Colonic mucosa (tissue), 4 donors: Measurements from ENCODE around the gene TRPC4. TPM values are rescaled to one million over a fixed set of nuclear protein-coding genes. Genes with fewer than 3 reads are reported as not detected.
A peak's percentile ranks its signal among the peaks of the same experiment; 100 is the strongest.

Experiments
- DNase-seq: peaks from one replicate; pipeline ENCODE4 v3.0.0-alpha.2; 2020
- H3K27ac ChIP-seq: fragments of 200-600 bp; one replicate; pipeline ENCODE4 v1.8.0; 2021
- H3K27me3 ChIP-seq: fragments of 200-600 bp; one replicate; pipeline ENCODE4 v1.8.0; 2021
- H3K36me3 ChIP-seq: fragments of 200-600 bp; one replicate; pipeline ENCODE4 v1.8.0; 2021
- H3K4me1 ChIP-seq: fragments of 200-600 bp; one replicate; pipeline ENCODE4 v1.8.0; 2021; ENCODE audit warnings: mild to moderate bottlenecking
- H3K4me3 ChIP-seq: fragments of 200-600 bp; one replicate; pipeline ENCODE4 v1.8.0; 2021
- H3K9ac ChIP-seq, 2 donors: one replicate each; pipeline ENCODE4 v1.7.0; 2013; ENCODE audit warnings: control low read depth in 2 of 2, low read depth in 2 of 2, low read length in 2 of 2
- H3K9me3 ChIP-seq: fragments of 200-600 bp; one replicate; pipeline ENCODE4 v1.8.0; 2021
- intact Hi-C: fragments of 100-400 bp; cut with DNase I; formaldehyde crosslinking; loops from one replicate; pipeline ENCODE4 v1.14.1; 2022
- total RNA-seq, 2 donors: library from RNA; stranded (reverse); fragmentation: NEBNext Ultra II Directional in 1 of 2; extraction: Animal tissue kit (Norgen Biotek cat#: 25700) in 1 of 2; gene quantifications; one replicate each; pipeline ENCODE4 v1.2.1, GENCODE V29; 2021
- TF ChIP-seq, protein P1 (sequence below): fragments of 200-600 bp; IDR thresholded peaks from one replicate; pipeline ENCODE4 v1.8.0; 2022; ENCODE audit warnings: antibody characterized with exemption, mild to moderate bottlenecking
- donor health status: healthy.
- donor health status: DM: no; HTN: no; CAD: no.
- donor health status: DM: no; HTN: no; CAD: no.

TRPC4 gene
- total RNA-seq, 2 donors from 2014 or later: 0.66 TPM; not detected in 1

GRCh38 chr13:37615276-37615675 lies 254.3 kb downstream of the TRPC4 start:
- Histone ChIP-seq H3K27ac (no peak overlapping the region), H3K36me3 (no peaks in the 10 kb centered on the region), H3K4me3 (no peak overlapping the region), H3K4me1 (no peaks in the 10 kb centered on the region), H3K9me3 (no peaks in the 10 kb centered on the region), H3K9ac (no peak overlapping the region), H3K27me3 (no peaks in the 10 kb centered on the region)
- intact Hi-C loops: no loop called here
- TF ChIP-seq, protein P1, sequence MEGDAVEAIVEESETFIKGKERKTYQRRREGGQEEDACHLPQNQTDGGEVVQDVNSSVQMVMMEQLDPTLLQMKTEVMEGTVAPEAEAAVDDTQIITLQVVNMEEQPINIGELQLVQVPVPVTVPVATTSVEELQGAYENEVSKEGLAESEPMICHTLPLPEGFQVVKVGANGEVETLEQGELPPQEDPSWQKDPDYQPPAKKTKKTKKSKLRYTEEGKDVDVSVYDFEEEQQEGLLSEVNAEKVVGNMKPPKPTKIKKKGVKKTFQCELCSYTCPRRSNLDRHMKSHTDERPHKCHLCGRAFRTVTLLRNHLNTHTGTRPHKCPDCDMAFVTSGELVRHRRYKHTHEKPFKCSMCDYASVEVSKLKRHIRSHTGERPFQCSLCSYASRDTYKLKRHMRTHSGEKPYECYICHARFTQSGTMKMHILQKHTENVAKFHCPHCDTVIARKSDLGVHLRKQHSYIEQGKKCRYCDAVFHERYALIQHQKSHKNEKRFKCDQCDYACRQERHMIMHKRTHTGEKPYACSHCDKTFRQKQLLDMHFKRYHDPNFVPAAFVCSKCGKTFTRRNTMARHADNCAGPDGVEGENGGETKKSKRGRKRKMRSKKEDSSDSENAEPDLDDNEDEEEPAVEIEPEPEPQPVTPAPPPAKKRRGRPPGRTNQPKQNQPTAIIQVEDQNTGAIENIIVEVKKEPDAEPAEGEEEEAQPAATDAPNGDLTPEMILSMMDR: no peak
- no peak for DNase-seq

DNA sequence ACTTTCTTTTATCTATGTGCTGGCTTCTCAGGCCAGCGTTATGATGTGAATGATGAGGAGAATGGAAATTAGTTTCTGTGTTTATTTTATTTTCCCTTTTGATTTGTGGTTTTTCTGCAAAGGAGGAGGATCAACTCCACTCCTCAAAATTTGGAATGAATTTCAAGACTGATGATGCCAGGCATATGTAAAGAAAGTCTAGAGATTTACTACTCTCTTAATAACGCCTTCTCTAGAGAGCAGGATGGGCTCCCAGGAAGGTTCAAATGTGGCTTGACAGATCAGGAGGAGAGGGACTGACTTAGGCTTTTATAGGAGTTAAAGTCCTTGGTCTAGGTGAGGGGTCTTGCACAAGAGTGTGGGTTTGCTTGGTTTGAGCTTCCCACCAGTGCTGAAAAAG lies 255.9 kb downstream of the TRPC4 start:
- intact Hi-C loops: no loop called here
- H3K36me3 ChIP-seq: no peaks in the 10 kb centered on the region
- no peak for DNase-seq
- no peak overlapping the region for H3K27ac ChIP-seq
- H3K4me3 ChIP-seq: no peak overlapping the region
- H3K9me3 ChIP-seq: no peaks in the 10 kb centered on the region
- H3K9ac ChIP-seq: no peak overlapping the region
- TF ChIP-seq, protein P1: no peak
- no peaks in the 10 kb centered on the region for H3K4me1 ChIP-seq
- H3K27me3 ChIP-seq: no peaks in the 10 kb centered on the region

DNA sequence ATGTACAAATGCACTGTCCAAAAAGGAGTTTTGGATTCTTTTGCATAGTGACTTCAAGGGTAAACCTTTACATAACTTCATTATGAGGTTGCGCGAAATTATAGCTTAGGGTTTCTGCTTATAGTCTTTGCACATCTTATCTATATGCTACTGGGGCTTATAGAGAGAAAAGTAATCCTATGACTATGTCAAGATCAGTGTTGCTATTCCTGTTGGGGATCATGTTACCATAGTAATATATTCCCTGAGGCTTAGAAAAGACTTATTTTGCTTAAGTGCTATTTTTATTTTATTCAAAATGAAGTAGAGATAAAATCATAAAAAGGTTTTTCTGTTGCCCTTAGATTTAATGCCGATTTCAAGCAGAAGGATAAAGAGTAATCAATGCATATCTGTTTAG lies 256.3 kb downstream of the TRPC4 start:
- no peaks in the 10 kb centered on the region for H3K27me3 ChIP-seq
- intact Hi-C loops: no loop called here
- DNase-seq: no peak
- H3K27ac ChIP-seq: no peak overlapping the region
- H3K36me3 ChIP-seq: no peaks in the 10 kb centered on the region
- no peak overlapping the region for H3K9ac ChIP-seq
- H3K9me3 ChIP-seq: no peaks in the 10 kb centered on the region
- no peaks in the 10 kb centered on the region for H3K4me1 ChIP-seq
- TF ChIP-seq, protein P1: no peak
- no peak overlapping the region for H3K4me3 ChIP-seq

DNA sequence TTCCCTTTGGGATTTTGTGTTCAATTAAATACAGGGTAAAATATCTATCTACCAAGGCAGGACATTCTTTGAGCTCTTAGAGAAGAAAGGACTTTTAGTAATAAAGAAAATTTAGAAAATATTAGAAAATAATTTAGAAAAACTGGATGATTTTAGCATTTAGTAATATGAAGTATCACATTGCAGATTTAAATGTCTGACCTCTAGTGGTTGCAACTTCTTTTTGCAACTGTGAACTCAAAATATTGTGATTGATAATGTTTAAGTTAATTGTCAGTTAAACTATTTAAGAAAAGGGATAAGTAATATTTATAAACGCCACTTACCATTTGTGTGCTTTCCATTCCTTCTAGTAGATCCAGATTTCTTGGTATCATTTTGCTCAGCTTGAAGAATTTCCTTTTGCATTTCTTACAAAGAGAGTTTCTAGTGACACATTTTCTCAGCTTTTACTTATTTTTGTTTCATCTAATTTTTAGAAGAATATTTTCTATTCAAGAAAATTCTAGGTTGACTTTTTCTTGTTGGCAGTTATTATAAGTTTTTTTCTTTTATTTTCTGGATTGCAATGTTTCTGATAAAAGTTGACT lies 260.7 kb downstream of the TRPC4 start:
- Histone ChIP-seq H3K4me1 (no peaks in the 10 kb centered on the region), H3K27ac (no peak overlapping the region), H3K9ac (no peak overlapping the region), H3K27me3 (no peaks in the 10 kb centered on the region), H3K9me3 (no peaks in the 10 kb centered on the region), H3K4me3 (no peak overlapping the region), H3K36me3 (no peaks in the 10 kb centered on the region)
- TF ChIP-seq, protein P1: no peak
- intact Hi-C loops: loop anchor here (10.0 kb wide), 1 partner anchor 534 kb away; no protein-coding TSS in a partner anchor
- DNase-seq: no peak

GRCh38 chr13:37602733-37603381 lies 266.7 kb downstream of the TRPC4 start:
- H3K4me3 ChIP-seq: no peak overlapping the region
- no peak overlapping the region for H3K27ac ChIP-seq
- no peaks in the 10 kb centered on the region for H3K27me3 ChIP-seq
- H3K4me1 ChIP-seq: no peaks in the 10 kb centered on the region
- DNase-seq: no peak
- H3K9ac ChIP-seq: no peak overlapping the region
- intact Hi-C loops: loop anchor here (5.0 to 10.0 kb wide), 2 partner anchors 496 to 528 kb away; partner anchors contain the start of gene CSNK1A1L
- no peaks in the 10 kb centered on the region for H3K36me3 ChIP-seq
- TF ChIP-seq, protein P1: peak; percentile 23
- H3K9me3 ChIP-seq: no peaks in the 10 kb centered on the region
